GF-D8 (cell line): ENCODE data around the gene TPSG1.
"Not testable (repeated sequence)": the region's sequence is repeated elsewhere in the genome, so short reads cannot be mapped to it uniquely, and the experiment has no call there.

Experiments
- DNase-seq: peaks from one replicate; lab custom pipeline; 2025; lab: John Stamatoyannopoulos, UW

The TPSG1 gene

GRCh38 chr16:1230471-1231212 is 5.6 kb upstream of the TPSG1 start:
- DNase-seq: not testable (repeated sequence)

- DNase-seq: not testable (repeated sequence)
Measured at GRCh38 chr16:1230084-1230470, 5.0 kb upstream of the TPSG1 start, which contains the start of gene TPSB2. Gene TPSB2 (minus strand): TSS chr16:1230184. CDS start chr16:1229951, 233 bp downstream.

- not testable (repeated sequence) for DNase-seq
Measured at GRCh38 chr16:1229476-1229875, 4.4 kb upstream of the TPSG1 start.

GRCh38 chr16:1228227-1228626 is 3.2 kb upstream of the TPSG1 start:
- DNase-seq: not testable (repeated sequence)

GRCh38 chr16:1226692-1227091 is 1.6 kb upstream of the TPSG1 start:
- DNase-seq: not testable (repeated sequence)

GRCh38 chr16:1225728-1226311 is 752 bp upstream of the TPSG1 start:
- not testable (repeated sequence) for DNase-seq

GRCh38 chr16:1224558-1224957 is 510 bp downstream of the TPSG1 start:
- no peak for DNase-seq

- no peak for DNase-seq
Measured at GRCh38 chr16:1223355-1224214, 1.5 kb downstream of the TPSG1 start.

GRCh38 chr16:1222553-1223354 is 2.3 kb downstream of the TPSG1 start:
- no peak for DNase-seq

GRCh38 chr16:1221628-1222552 is 3.2 kb downstream of the TPSG1 start:
- DNase-seq: no peak

- no peak for DNase-seq
Measured at GRCh38 chr16:1220841-1221627, 4.0 kb downstream of the TPSG1 start.

GRCh38 chr16:1220098-1220728 is 4.9 kb downstream of the TPSG1 start:
- no peak for DNase-seq

GRCh38 chr16:1218930-1219611 is 6.0 kb downstream of the TPSG1 start:
- DNase-seq: no peak

- DNase-seq: no peak
Measured at GRCh38 chr16:1218061-1218929, 6.8 kb downstream of the TPSG1 start.

GRCh38 chr16:1217526-1217925 is 7.5 kb downstream of the TPSG1 start:
- no peak for DNase-seq

GRCh38 chr16:1216681-1217400 is 8.2 kb downstream of the TPSG1 start:
- DNase-seq: no peak

GRCh38 chr16:1216296-1216619 is 8.8 kb downstream of the TPSG1 start:
- no peak for DNase-seq
